MM.1S (cell line): ENCODE measurements around the gene CRPPA.
"Not testable (repeated sequence)": the region's sequence is repeated elsewhere in the genome, so short reads cannot be mapped to it uniquely, and the experiment has no call there.

Experiments
- DNase-seq: peaks from one replicate; pipeline ENCODE4 v3.0.0-alpha.2; 2015
- H2AFZ ChIP-seq: fragments of 300-600 bp; sonication (generic); 2 replicates; pipeline ENCODE4 v1.6.0; 2016; ENCODE audit warnings: antibody characterized with exemption, low read length
- H3F3A ChIP-seq: fragments of 300-600 bp; sonication (generic); 2 replicates; pipeline ENCODE4 v1.6.1; 2016; ENCODE audit warnings: mild to moderate bottlenecking, antibody characterized with exemption, low read length, moderate library complexity, mixed read lengths; ENCODE audit not compliant: insufficient read depth
- H3K27ac ChIP-seq: fragments of 300-600 bp; sonication (generic); 2 replicates; pipeline ENCODE4 v1.5.1; 2016; ENCODE audit warnings: mild to moderate bottlenecking, low read length
- H3K27me3 ChIP-seq: fragments of 300-600 bp; sonication (generic); replicated peaks from 2 replicates; pipeline ENCODE4 v1.6.0; 2016; ENCODE audit warnings: low read length; ENCODE audit not compliant: insufficient read depth
- H3K36me3 ChIP-seq: fragments of 300-600 bp; sonication (generic); replicated peaks from 2 replicates; pipeline ENCODE4 v1.6.1; 2016; ENCODE audit warnings: mild to moderate bottlenecking, low read length, mixed read lengths; ENCODE audit not compliant: insufficient read depth
- H3K4me1 ChIP-seq: fragments of 300-600 bp; sonication (generic); 2 replicates; pipeline ENCODE4 v1.6.1; 2016; ENCODE audit warnings: low read length, mixed read lengths
- H3K4me2 ChIP-seq: fragments of 300-600 bp; sonication (generic); 2 replicates; pipeline ENCODE4 v1.6.0; 2016; ENCODE audit warnings: low read depth, low read length
- H3K4me3 ChIP-seq: fragments of 300-600 bp; sonication (generic); 2 replicates; pipeline ENCODE4 v1.5.1; 2016; ENCODE audit warnings: low read length, mixed read lengths
- H3K79me2 ChIP-seq: fragments of 300-600 bp; sonication (generic); 2 replicates; pipeline ENCODE4 v1.6.1; 2016; ENCODE audit warnings: mixed run types, low read length, mixed read lengths
- H3K9ac ChIP-seq: fragments of 300-600 bp; sonication (generic); 2 replicates; pipeline ENCODE4 v1.6.1; 2016; ENCODE audit warnings: low read length, mixed read lengths
- H3K9me2 ChIP-seq: fragments of 300-600 bp; sonication (generic); replicated peaks from 2 replicates; pipeline ENCODE4 v1.6.1; 2016; ENCODE audit warnings: mild to moderate bottlenecking, low read length, mixed read lengths; ENCODE audit not compliant: insufficient read depth
- H3K9me3 ChIP-seq: fragments of 300-600 bp; sonication (generic); replicated peaks from 2 replicates; pipeline ENCODE4 v1.6.1; 2016; ENCODE audit warnings: mild to moderate bottlenecking, low read length, mixed read lengths; ENCODE audit not compliant: insufficient read depth
- H4K20me1 ChIP-seq: fragments of 300-600 bp; sonication (generic); 2 replicates; pipeline ENCODE4 v1.6.1; 2016; ENCODE audit warnings: mild to moderate bottlenecking, low read length, moderate library complexity, mixed read lengths; ENCODE audit not compliant: insufficient read depth
- EZH2 ChIP-seq: fragments of 300-600 bp; sonication (generic); optimal IDR thresholded peaks from 2 replicates; pipeline ENCODE3; 2017; ENCODE audit warnings: low read depth, mild to moderate bottlenecking, antibody characterized with exemption, low read length, mixed read lengths
- EZH2phosphoT487 ChIP-seq: fragments of 300-600 bp; sonication (generic); IDR thresholded peaks from 2 replicates; pipeline ENCODE4 v1.6.1; 2018; ENCODE audit warnings: antibody characterized with exemption, low read length
- TF ChIP-seq, protein P1 (sequence below): fragments of 300-600 bp; sonication (generic); IDR thresholded peaks from 2 replicates; pipeline ENCODE4 v1.5.1; 2016; ENCODE audit warnings: antibody characterized with exemption, low read length, mixed read lengths

Gene CRPPA

DNA sequence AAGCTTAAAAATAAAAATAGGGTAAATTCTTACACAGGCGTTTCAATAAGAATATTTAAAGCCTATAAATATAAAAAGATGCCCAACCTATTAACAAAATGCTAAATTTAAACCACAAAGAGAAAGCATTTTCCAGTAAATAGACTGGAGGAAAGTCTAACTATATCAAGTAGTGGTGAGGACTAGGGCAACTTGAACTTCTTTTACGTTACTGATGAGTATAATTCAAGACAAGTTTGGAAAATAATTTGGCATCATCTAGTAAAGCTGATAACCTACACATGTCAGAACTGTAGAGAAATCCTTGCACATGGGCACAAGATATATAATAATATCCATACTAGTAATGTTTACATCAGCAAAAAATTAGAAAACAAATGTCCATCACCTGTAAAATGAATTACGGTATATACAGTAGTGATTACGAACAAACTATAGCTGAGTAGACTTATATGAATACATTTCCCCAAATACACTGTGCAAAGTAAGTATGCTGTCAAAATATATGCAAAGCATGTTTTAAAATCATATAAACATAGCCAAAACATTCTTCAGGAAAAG, 27.4 kb downstream of the CRPPA start:
- Histone ChIP-seq H3F3A (no peaks in the 10 kb centered on the region), H3K9me2 (no peaks in the 10 kb centered on the region), H4K20me1 (no peaks in the 10 kb centered on the region), H3K79me2 (no peaks in the 10 kb centered on the region), H3K36me3 (no peaks in the 10 kb centered on the region), H3K4me3 (no peak overlapping the region), H2AFZ (no peak overlapping the region), H3K9ac (no peak overlapping the region), H3K4me1 (0 out of 2 replicates have a peak, but pooled peaks cover 11% of the 10 kb centered on the region), H3K27ac (no peak overlapping the region), H3K9me3 (no peaks in the 10 kb centered on the region), H3K27me3 (no peaks in the 10 kb centered on the region), H3K4me2 (no peak overlapping the region)
- TF ChIP-seq, protein P1, sequence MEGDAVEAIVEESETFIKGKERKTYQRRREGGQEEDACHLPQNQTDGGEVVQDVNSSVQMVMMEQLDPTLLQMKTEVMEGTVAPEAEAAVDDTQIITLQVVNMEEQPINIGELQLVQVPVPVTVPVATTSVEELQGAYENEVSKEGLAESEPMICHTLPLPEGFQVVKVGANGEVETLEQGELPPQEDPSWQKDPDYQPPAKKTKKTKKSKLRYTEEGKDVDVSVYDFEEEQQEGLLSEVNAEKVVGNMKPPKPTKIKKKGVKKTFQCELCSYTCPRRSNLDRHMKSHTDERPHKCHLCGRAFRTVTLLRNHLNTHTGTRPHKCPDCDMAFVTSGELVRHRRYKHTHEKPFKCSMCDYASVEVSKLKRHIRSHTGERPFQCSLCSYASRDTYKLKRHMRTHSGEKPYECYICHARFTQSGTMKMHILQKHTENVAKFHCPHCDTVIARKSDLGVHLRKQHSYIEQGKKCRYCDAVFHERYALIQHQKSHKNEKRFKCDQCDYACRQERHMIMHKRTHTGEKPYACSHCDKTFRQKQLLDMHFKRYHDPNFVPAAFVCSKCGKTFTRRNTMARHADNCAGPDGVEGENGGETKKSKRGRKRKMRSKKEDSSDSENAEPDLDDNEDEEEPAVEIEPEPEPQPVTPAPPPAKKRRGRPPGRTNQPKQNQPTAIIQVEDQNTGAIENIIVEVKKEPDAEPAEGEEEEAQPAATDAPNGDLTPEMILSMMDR: no peak
- TF ChIP-seq EZH2phosphoT487 (no peak), EZH2 (no peak)
- no peak for DNase-seq

DNA sequence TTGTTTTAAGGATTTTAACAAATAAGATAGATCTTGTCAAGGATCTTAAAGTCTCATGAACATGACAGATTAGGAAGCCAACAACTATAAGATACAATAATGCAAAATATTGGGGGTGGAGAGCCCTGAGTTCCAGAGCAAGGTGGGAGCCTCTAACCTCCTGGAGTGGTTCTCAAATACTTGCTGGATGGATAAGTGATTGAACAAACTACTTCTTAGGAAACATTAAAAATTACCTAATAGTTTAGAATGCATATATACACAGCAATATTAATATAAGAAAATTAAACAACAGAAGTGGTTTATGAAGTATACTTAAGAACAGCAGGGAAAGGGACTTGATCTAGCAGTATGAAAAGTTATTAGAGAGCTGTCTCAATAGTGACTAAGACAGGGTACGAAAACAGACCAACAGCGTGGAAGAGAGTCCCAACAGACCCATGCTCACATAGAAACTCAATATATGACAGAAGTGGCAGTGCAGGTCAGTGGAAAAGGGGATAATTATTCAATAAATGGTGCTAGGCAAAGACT, 28.3 kb downstream of the CRPPA start:
- no peak for DNase-seq

DNA sequence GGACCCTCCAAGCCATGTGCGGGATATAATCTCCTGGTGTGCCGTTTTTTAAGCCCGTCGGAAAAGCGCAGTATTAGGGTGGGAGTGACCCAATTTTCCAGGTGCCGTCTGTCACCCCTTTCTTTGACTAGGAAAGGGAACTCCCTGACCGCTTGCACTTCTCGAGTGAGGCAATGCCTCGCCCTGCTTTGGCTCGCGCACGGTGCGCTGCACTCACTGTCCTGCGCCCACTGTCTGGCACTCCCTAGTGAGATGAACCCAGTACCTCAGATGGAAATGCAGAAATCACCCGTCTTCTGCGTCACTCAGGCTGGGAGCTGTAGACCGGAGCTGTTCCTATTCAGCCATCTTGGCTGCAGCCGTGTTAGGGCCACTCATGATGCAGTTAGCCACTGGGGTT, 37.6 kb downstream of the CRPPA start:
- H3K4me1 ChIP-seq, H3K9me2 ChIP-seq, H3K79me2 ChIP-seq, H3K27ac ChIP-seq, H3K27me3 ChIP-seq, H4K20me1 ChIP-seq, H3F3A ChIP-seq, DNase-seq, H3K9ac ChIP-seq, H3K9me3 ChIP-seq, H3K4me2 ChIP-seq, H3K4me3 ChIP-seq, H3K36me3 ChIP-seq, H2AFZ ChIP-seq: not testable (repeated sequence)

More for the DNA sequence above, 28.3 kb downstream of the CRPPA start:
- Histone ChIP-seq H3K9me2 (no peaks in the 10 kb centered on the region), H3F3A (no peaks in the 10 kb centered on the region), H3K27ac (no peak overlapping the region), H3K27me3 (no peaks in the 10 kb centered on the region), H3K4me2 (no peak overlapping the region), H3K36me3 (no peaks in the 10 kb centered on the region), H2AFZ (no peak overlapping the region), H4K20me1 (no peaks in the 10 kb centered on the region), H3K79me2 (no peaks in the 10 kb centered on the region), H3K4me3 (no peak overlapping the region), H3K9ac (no peak overlapping the region), H3K4me1 (0 out of 2 replicates have a peak, but pooled peaks cover 11% of the 10 kb centered on the region), H3K9me3 (no peaks in the 10 kb centered on the region)
- TF ChIP-seq EZH2 (no peak), EZH2phosphoT487 (no peak)
- TF ChIP-seq, protein P1: no peak

GRCh38 chr7:16383103-16383502, 38.2 kb downstream of the CRPPA start:
- H3K9me3 ChIP-seq, H2AFZ ChIP-seq, H4K20me1 ChIP-seq, DNase-seq, H3K9ac ChIP-seq, H3K4me1 ChIP-seq, H3K4me2 ChIP-seq, H3K79me2 ChIP-seq, H3F3A ChIP-seq, H3K27me3 ChIP-seq, H3K36me3 ChIP-seq, H3K27ac ChIP-seq, H3K4me3 ChIP-seq, H3K9me2 ChIP-seq: not testable (repeated sequence)
